ENCODE results near the gene NANOS3.
"Not testable (repeated sequence)": the region's sequence is repeated elsewhere in the genome, so short reads cannot be mapped to it uniquely, and the experiment has no call there.

NANOS3 gene

DNA sequence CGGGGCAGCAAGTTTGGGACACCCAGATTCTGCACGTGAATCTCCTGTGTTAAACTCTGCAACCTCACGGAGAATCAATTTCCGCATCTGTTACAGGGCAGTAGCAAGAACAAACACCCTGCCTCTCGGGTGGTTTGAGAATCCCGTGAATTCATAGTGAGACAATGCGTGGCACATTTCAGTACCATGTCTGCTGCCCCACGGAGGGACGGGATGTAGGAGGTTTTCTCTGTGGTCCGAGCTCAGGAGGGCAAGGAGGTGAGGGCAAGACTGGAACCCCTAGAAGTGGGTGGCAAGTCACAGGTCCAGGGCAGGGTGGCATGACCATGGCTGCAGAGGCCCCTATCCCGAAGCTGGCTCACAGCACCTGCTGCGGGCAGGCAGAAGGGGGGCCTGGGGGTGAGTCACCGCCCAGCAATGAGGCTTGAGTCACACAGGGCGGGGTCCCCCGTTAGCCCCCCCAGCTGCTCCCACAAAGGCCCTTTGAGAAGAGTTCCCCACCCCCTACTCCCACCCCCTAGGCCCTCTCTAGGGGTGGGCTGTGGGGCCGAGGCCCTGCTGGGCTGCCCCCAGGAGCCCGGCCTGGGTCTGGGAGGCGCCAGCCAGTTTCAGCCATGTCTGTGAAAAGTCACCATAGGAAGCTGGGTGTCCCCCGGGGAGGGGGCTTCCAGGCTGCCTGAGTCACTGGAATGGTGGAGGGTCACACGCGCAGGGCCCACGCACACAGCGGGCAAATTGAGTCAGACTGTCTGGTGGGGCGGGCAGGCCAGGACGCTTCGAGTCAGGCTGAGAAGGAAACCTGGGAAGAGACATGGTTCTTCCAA, 25.8 kb upstream of the NANOS3 start:
- H3K4me3 ChIP-seq (ENCODE audit: low read depth, low read length): no peak overlapping the region

DNA sequence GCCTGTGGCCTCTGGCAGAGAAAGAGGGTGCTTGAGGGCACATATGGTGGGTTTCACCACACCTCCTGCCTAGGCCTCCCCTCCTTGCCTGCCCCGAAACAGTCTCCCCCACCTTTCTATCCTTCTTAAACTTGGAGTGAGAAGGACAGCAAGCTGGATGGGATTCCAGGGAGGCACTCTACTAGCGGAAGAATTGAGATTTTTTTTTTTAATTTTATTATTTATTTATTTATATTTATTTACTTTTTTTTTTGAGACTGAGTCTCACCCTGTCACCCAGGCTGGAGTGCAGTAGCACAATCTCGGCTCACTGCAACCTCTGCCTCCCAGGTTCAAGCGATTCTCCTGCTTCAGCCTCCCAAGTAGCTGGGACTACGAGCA, 25.2 kb upstream of the NANOS3 start:
- H3K4me3 ChIP-seq (ENCODE audit: low read depth, low read length): not testable (repeated sequence)

More for the DNA sequence above, 25.8 kb upstream of the NANOS3 start:
- TF ChIP-seq, protein P1, sequence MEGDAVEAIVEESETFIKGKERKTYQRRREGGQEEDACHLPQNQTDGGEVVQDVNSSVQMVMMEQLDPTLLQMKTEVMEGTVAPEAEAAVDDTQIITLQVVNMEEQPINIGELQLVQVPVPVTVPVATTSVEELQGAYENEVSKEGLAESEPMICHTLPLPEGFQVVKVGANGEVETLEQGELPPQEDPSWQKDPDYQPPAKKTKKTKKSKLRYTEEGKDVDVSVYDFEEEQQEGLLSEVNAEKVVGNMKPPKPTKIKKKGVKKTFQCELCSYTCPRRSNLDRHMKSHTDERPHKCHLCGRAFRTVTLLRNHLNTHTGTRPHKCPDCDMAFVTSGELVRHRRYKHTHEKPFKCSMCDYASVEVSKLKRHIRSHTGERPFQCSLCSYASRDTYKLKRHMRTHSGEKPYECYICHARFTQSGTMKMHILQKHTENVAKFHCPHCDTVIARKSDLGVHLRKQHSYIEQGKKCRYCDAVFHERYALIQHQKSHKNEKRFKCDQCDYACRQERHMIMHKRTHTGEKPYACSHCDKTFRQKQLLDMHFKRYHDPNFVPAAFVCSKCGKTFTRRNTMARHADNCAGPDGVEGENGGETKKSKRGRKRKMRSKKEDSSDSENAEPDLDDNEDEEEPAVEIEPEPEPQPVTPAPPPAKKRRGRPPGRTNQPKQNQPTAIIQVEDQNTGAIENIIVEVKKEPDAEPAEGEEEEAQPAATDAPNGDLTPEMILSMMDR (IDR thresholded peaks at IDR 0.05; ENCODE audit: borderline replicate concordance, insufficient read depth, low read depth, low read length): no peak

DNA sequence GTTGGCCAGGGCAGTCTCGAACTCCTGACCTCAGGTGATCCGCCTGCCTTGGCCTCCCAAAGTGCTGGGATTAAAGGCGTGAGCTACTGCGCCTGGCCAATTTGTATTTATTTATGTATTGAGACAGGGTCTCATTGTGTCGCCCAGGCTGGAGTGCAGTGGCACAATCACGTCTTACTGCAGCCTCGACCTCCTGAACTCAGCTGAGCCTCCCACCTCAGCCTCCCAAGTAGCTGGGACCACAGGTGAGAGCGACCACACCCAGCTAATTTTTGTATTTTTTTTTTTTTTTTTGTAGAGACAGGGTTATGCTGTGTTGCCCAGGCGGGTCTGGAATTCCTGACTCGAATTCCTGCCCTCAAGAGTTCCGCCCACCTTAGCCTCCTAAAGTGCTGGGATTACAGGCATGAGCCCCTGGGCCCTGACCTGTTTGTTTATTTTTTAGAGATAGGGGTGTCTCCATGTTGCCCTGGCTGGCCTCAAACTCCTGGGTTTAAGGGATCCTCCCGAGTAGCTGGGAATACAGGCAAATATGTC, 24.7 kb upstream of the NANOS3 start:
- H3K4me3 ChIP-seq (ENCODE audit: low read depth, low read length): not testable (repeated sequence)

DNA sequence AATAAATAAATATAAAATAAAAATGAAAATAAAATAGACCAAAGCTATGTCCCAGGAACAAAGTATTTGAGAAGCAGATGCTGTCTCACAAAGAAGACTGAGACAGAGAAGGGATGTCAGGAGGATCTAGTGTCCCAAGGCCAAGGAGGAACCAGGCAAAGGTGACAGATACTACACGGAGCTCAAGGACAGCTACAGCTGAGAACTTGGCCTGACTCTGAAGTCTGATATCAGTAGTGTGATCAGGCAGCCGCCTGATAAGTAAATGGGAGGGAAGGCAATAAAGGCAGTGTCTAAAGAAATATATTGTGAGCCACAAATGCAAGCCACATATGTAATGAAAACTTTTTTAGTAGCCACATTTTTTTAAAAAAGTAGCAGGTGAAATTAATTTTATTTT, 20.4 kb upstream of the NANOS3 start:
- H3K4me3 ChIP-seq (ENCODE audit: low read depth, low read length): no peak overlapping the region
- TF ChIP-seq, protein P1 (IDR thresholded peaks at IDR 0.05; ENCODE audit: borderline replicate concordance, insufficient read depth, low read depth, low read length): no peak

DNA sequence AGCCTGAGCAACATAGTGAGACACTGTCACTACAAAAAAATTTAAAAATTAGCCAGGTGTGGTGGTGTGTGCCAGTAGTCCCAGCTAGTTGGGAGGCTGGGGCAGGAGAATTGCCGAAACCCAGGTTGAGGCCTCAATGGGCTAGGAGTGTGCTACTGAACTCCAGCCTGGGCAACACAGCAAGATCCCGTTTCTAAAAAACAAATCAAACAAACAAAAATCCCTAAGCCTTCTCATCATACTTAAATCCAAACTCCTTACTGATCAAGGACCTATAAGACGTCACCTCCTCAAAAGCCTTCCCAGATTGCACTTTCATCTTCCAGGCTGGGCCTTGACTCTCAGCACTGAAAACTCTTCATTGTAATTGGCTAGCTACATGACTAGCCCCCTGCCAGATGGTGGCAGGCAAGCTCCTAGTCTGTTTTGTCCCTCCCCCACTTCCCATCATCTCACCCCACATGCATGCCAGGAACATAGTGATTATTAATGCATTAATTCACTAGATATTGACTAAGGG, 17.5 kb upstream of the NANOS3 start:
- H3K4me3 ChIP-seq (ENCODE audit: low read depth, low read length): no peak overlapping the region
- TF ChIP-seq, protein P1 (IDR thresholded peaks at IDR 0.05; ENCODE audit: borderline replicate concordance, insufficient read depth, low read depth, low read length): no peak

DNA sequence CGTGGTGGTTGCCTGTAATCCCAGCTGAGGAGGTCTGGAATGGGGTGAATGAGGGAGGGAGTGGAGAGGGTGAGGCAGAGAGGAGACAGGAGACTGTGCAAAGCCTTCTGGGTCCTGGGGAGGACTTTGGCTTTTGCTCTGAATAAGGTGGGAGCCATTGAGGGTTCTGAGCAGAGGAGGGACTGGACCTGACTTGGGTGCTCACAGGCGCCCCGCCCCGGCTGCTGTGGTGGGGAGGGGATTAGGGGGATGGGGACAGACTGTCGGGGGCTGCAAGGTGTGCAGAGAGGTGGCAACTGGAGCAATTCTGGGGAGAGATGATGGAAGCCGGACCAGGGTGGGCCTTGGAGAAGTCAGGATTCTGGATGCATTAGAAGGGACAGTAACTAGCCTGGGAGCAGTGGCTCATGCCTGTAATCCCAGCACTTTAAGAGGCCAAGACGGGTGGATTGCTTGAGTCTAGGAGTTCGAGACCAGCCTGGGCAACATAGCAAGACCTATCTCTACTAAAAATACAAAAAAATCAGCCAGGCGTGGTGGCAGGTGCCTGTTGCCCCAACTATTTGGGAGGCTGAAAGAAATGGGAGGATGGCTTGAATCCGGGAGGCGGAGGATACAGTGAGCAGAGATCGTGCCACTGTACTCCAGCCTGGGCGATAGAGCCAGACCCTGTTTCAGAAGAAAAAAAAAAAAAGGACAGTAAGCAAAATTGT, 16.1 kb upstream of the NANOS3 start:
- H3K4me3 ChIP-seq (ENCODE audit: low read depth, low read length): no peak overlapping the region
- TF ChIP-seq, protein P1 (IDR thresholded peaks at IDR 0.05; ENCODE audit: borderline replicate concordance, insufficient read depth, low read depth, low read length): no peak

DNA sequence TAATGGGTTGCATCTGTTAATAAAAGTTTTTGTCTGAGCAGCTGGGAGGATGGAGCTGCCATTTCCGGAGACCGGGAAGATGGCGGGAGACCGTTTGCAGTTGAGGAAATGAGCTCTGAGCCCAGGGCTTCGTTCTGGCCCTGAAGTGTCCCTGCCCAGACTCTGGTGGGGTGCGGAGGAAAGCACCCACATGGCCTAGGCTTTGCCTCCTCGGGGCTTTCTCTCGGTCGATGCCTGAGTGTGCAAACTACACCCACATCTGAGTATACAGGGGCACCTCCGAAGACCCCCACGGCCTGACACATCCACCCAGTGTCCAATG, 15.6 kb upstream of the NANOS3 start:
- TF ChIP-seq, protein P1 (IDR thresholded peaks at IDR 0.05; ENCODE audit: borderline replicate concordance, insufficient read depth, low read depth, low read length): no peak
- peak overlapping the region; percentile 56 for H3K4me3 ChIP-seq (ENCODE audit: low read depth, low read length)
